Fibroblast of lung (primary cell): Measurements from ENCODE around the gene RNF224. TPM values are rescaled to one million over a fixed set of nuclear protein-coding genes. Genes with fewer than 3 reads are reported as not detected.
A peak's percentile ranks its signal among the peaks of the same experiment; 100 is the strongest.

Experiments used
- DNase-seq, 2 donors: peaks; one replicate each; pipeline versions ENCODE4 v3.0.0 to v3.0.0-alpha.2; 2010; ENCODE audit warnings: low read depth in 2 of 2
- H2AFZ ChIP-seq: 2 replicates; pipeline ENCODE4 v1.5.1; 2012; ENCODE audit warnings: low read length, control low read depth, inconsistent platforms
- H3K27ac ChIP-seq: 2 replicates; pipeline ENCODE4 v1.5.1; 2011; ENCODE audit warnings: low read length, control low read depth; ENCODE audit not compliant: insufficient read depth
- H3K27me3 ChIP-seq: 2 replicates; pipeline ENCODE4 v1.5.1; 2011; ENCODE audit warnings: mild to moderate bottlenecking, low read length; ENCODE audit not compliant: control insufficient read depth, insufficient read depth
- H3K36me3 ChIP-seq: 2 replicates; pipeline ENCODE4 v1.5.1; 2011; ENCODE audit warnings: low read length; ENCODE audit not compliant: control insufficient read depth, insufficient read depth
- H3K4me1 ChIP-seq: 2 replicates; pipeline ENCODE4 v1.5.1; 2011; ENCODE audit warnings: low read length; ENCODE audit not compliant: control insufficient read depth, insufficient read depth; ENCODE audit errors: extremely low read depth
- H3K4me2 ChIP-seq: 2 replicates; pipeline ENCODE4 v1.5.1; 2011; ENCODE audit warnings: low read length, control low read depth; ENCODE audit not compliant: insufficient read depth; ENCODE audit errors: extremely low read depth
- H3K4me3 ChIP-seq, 4 experiments: fragments of 200-600 bp in 1 of 4; sonication (generic) in 1 of 4; replicated peaks in 1 of 4; 2 replicates each; pipeline ENCODE4 v1.5.1; 2011 to 2016; ENCODE audit warnings: low read length in 4 of 4, low read depth in 3 of 4, mild to moderate bottlenecking in 3 of 4, control low read depth in 2 of 4, inconsistent platforms in 1 of 4, mixed read lengths in 1 of 4; ENCODE audit not compliant: insufficient read depth in 1 of 4; ENCODE audit errors: control extremely low read depth in 1 of 4
- H3K79me2 ChIP-seq: 2 replicates; pipeline ENCODE4 v1.5.1; 2012; ENCODE audit warnings: mild to moderate bottlenecking, low read length, inconsistent platforms; ENCODE audit not compliant: control insufficient read depth, insufficient read depth
- H3K9ac ChIP-seq: 2 replicates; pipeline ENCODE4 v1.5.1; 2011; ENCODE audit warnings: mild to moderate bottlenecking, low read length, control low read depth; ENCODE audit not compliant: insufficient read depth
- H3K9me3 ChIP-seq: 2 replicates; pipeline ENCODE4 v1.5.1; 2012; ENCODE audit warnings: low read depth, low read length; ENCODE audit not compliant: control insufficient read depth, insufficient read depth
- H4K20me1 ChIP-seq: 2 replicates; pipeline ENCODE4 v1.5.1; 2011; ENCODE audit warnings: low read length; ENCODE audit not compliant: control insufficient read depth, insufficient read depth; ENCODE audit errors: extremely low read depth
- EZH2 ChIP-seq: IDR thresholded peaks from 2 replicates; pipeline ENCODE4 v1.5.1; 2012; ENCODE audit warnings: low read length, control low read depth, mild to moderate bottlenecking; ENCODE audit errors: missing control alignments
- polyA plus RNA-seq, 2 donors: library from polyadenylated mRNA; depleted of rRNA in 1 of 2; stranded (reverse) in 1 of 2; unstranded in 1 of 2; fragments of >200 nt; gene quantifications; 2 replicates each; pipeline ENCODE4 v1.2.1, GENCODE V29; 2011 to 2012; ENCODE audit warnings: missing spikeins in 1 of 2
- total RNA-seq: library from RNA; depleted of rRNA; stranded (reverse); fragments of >200 nt; gene quantifications from 2 replicates; pipeline ENCODE4 v1.2.1, GENCODE V29; 2014
- TF ChIP-seq, protein P1 (sequence below), 2 donors: IDR thresholded peaks in 1 of 2; conservative IDR thresholded peaks in 1 of 2; 1 replicate in 1 of 2; 2 replicates in 1 of 2; pipeline ENCODE4 v1.5.1; 2011 to 2012; ENCODE audit warnings: low read length in 2 of 2, control low read depth in 1 of 2, inconsistent platforms in 1 of 2, low read depth in 1 of 2, mild to moderate bottlenecking in 1 of 2

Gene RNF224
- total and polyA plus RNA-seq, 2 donors (not counting 1 experiment from before 2014, with no cell fraction given): under 0.01 TPM; not detected in 1

DNA sequence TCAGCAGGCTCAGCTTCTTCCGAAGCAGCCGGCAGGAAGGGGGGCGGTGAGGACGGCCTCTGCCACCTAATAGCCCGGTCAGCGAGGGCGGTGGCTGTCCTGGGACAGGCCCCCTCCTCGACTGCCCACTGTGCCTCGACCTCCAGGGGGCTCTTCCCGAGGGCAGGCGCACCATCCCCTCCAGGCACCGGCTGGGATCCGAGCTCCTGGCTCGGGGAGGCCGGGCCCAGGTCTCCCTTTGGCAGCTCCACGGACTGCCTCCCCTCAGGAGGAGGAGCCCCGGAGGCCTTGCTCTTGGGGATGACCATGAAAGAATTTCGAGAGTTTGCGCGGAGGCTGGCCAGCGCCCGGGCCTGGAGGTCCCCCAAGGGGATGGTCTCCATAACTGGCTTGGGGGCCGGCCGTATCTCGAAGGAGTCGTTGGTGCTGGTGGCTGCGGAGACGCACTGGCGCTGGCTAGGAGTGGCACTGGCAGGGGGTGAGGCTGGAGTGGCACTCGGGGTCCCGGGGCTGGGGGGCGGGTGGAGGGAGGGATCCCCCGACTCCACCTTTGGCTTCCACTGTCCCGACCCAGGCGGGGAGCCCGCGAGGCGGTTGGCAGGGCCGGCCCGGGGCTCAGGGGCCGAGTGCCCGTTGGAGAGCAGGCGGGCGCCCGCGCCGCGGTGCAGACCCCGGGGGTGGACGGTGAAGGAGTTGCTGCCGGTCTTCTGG lies 27.7 kb upstream of the RNF224 start:
- H3K4me2 ChIP-seq: peak overlapping the region; percentile 78
- no peak overlapping the region for H2AFZ ChIP-seq
- H3K9ac ChIP-seq: no peak overlapping the region
- no peaks in the 10 kb centered on the region for H3K36me3 ChIP-seq
- no peaks in the 10 kb centered on the region for H3K27me3 ChIP-seq
- H3K4me1 ChIP-seq: peaks cover 14% of the 10 kb centered on the region
- no peak overlapping the region for H3K27ac ChIP-seq
- peak overlapping the region; percentile 27 to 54 (median 34) for H3K4me3 ChIP-seq
- DNase-seq: peak in 1 of 2 donors; percentile 30
- H3K79me2 ChIP-seq: peaks cover 21% of the 10 kb centered on the region
- no peaks in the 10 kb centered on the region for H4K20me1 ChIP-seq
- no peaks in the 10 kb centered on the region for H3K9me3 ChIP-seq
- no peak for TF ChIP-seq EZH2
- TF ChIP-seq, protein P1, sequence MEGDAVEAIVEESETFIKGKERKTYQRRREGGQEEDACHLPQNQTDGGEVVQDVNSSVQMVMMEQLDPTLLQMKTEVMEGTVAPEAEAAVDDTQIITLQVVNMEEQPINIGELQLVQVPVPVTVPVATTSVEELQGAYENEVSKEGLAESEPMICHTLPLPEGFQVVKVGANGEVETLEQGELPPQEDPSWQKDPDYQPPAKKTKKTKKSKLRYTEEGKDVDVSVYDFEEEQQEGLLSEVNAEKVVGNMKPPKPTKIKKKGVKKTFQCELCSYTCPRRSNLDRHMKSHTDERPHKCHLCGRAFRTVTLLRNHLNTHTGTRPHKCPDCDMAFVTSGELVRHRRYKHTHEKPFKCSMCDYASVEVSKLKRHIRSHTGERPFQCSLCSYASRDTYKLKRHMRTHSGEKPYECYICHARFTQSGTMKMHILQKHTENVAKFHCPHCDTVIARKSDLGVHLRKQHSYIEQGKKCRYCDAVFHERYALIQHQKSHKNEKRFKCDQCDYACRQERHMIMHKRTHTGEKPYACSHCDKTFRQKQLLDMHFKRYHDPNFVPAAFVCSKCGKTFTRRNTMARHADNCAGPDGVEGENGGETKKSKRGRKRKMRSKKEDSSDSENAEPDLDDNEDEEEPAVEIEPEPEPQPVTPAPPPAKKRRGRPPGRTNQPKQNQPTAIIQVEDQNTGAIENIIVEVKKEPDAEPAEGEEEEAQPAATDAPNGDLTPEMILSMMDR (conservative IDR thresholded peaks at IDR 0.05 in 1 of 2, IDR thresholded peaks at IDR 0.05 in 1 of 2; ENCODE audit: low read depth in 1 of 2, low read length in 2 of 2): no peak

DNA sequence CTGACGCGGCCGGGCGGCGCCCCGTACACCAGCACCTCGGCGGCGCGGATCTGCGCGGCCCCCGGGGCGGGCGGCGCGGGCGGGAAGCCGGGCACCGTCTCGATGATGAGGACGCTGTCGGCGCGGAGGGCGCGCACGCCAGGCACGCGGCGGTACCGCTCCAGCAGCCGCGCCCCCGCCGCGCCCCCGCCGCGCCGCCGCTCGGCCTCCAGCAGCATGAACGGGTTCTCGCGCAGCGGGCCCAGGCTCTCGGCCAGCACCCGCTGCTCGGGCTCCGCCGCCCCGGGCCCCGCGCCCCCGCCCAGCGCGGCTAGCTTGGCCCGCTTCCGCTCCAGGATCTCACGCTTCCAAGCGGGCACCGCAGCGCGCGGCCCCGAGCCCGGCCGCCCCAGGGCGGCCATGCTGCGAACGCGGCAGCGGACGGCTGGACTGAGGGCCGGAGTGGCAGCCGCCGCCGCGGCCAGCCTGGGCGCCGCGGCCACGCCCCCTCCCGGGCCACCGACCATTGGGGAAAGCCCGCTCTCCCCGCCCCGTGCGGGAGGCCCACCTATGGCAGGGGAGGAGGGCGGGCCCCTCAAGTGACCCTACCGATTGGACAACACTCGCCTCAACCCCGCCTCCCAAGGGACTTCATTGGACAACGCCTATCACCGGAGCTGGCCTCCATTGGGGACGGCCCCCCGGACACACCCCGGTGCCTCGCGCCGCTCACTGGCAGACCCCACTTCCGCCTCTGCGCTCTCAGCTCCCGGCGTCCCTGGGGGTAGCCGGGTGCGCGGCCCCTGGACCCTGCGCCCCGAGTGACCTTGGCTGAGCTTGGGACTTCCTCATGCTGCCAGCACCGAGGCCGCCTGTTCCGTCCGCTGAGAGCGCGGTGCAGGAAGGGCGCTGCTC lies 26.7 kb upstream of the RNF224 start, which contains the start of gene TPRN:
TPRN (minus strand) TSS at position 431 of the 894 bp plus-strand sequence; CDS start at position 401, 30 bp downstream.
- Histone ChIP-seq H3K4me3 (peak within 1 kb of the TSS; percentile 47 to 72 (median 60)), H3K36me3 (no peaks in the 10 kb centered on the region), H2AFZ (no peak within 1 kb of the TSS), H3K79me2 (peaks cover 28% of the 10 kb centered on the region), H3K9me3 (no peaks in the 10 kb centered on the region), H3K9ac (peak within 1 kb of the TSS; percentile 61), H3K4me2 (peak within 1 kb of the TSS; percentile 78), H3K4me1 (peaks cover 16% of the 10 kb centered on the region), H3K27me3 (no peaks in the 10 kb centered on the region), H4K20me1 (no peaks in the 10 kb centered on the region), H3K27ac (peak within 1 kb of the TSS; percentile 24)
- peak; percentile 98 to 99 for DNase-seq
- no peak for TF ChIP-seq EZH2
- TF ChIP-seq, protein P1 (conservative IDR thresholded peaks at IDR 0.05 in 1 of 2, IDR thresholded peaks at IDR 0.05 in 1 of 2; ENCODE audit: low read depth in 1 of 2, low read length in 2 of 2): no peak
